GM10248 (cell line): ENCODE results near the gene CCNJL.

Source experiments
- CTCF ChIA-PET: fragments of 300-600 bp; sonication (Branson Sonifier 250); formaldehyde crosslinking; extraction: SDS; loops from one replicate; lab custom pipeline; 2021; ENCODE audit warnings: antibody characterized with exemption; lab: Yijun Ruan, JAX
- POLR2A ChIA-PET: fragments of 350-650 bp; sonication (Branson Sonifier 250); formaldehyde crosslinking; extraction: SDS; loops from one replicate; lab custom pipeline; 2020; ENCODE audit warnings: antibody characterized with exemption; lab: Yijun Ruan, JAX
- DNase-seq: peaks from one replicate; pipeline ENCODE4 v3.0.0; 2012; ENCODE audit errors: extremely low spot score
- CTCF ChIP-seq: IDR thresholded peaks from 2 replicates; pipeline ENCODE4 v1.5.1; 2012; ENCODE audit warnings: mild to moderate bottlenecking, low read depth; ENCODE audit errors: extremely low read depth, missing control alignments, control extremely low read depth

Gene CCNJL

DNA sequence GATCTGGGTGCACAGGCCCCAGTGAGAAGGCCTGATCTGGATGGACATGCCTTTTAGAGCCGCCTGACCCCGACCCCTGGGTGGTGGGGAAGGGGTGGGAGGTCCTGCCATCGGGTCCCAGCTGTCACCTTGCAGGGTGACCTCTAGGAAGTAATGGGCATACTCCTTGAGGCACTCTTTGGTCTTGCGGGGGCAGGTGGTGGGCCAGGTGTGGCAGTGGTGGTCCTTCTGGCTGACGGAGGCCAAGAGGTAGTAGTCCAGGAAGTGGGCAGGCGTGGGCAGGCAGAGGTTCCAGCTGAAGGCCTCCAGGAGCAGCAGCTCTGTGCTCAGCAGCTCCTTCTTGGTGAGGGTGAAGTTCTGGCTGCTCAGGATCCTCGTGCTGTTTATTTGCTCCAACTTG, 53.0 kb downstream of the CCNJL start:
- no peak for TF ChIP-seq CTCF
- POLR2A ChIA-PET, result no interaction called here
- CTCF ChIA-PET, result interaction anchor here (0.9 kb wide), 1 partner anchor 25 kb away, joined by 3 read pairs; no protein-coding TSS in a partner anchor

GRCh38 chr5:160254706-160255105, 57.7 kb downstream of the CCNJL start:
- ChIA-PET CTCF (interaction anchor here (1.0 to 1.5 kb wide), 2 partner anchors 8 to 10 kb away, joined by 3 to 4 read pairs; no protein-coding TSS in a partner anchor), POLR2A (no interaction called here)
- no peak for TF ChIP-seq CTCF
- DNase-seq, result no peak

More for the DNA sequence above, 53.0 kb downstream of the CCNJL start:
- no peak for DNase-seq

DNA sequence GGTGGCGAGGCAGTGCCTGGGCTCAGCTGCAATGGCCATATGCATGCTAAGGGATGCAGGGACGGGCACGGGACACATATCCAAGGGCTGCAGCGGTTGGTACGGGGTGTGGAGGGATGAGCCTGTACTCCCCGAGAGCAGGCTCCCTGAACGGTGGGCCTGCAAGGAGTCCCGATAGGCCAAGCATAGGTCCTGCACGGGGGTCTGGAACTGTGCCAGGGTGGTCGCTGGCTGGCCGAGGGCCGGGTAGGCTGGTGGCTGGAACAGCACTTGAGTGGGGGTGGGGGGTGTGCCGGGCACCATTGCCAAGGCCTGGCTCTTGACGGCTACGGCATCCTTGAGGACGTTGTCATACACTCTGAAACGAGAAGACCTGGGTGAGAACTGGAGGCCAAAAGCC, 58.9 kb downstream of the CCNJL start:
- DNase-seq, result no peak
- POLR2A ChIA-PET, result no interaction called here
- no peak for TF ChIP-seq CTCF
- CTCF ChIA-PET, result no interaction called here

- no peak for DNase-seq
- CTCF ChIA-PET, result interaction anchor here (1.0 kb wide), 1 partner anchor 16 kb away, joined by 3 read pairs; no protein-coding TSS in a partner anchor
- POLR2A ChIA-PET, result no interaction called here
- no peak for TF ChIP-seq CTCF
Measured at GRCh38 chr5:160252916-160253315, 59.4 kb downstream of the CCNJL start.

- ChIA-PET POLR2A (no interaction called here), CTCF (interaction anchor here (1.2 to 2.6 kb wide), 5 partner anchors 18 to 94 kb away, joined by 3 to 8 read pairs (median 3); no protein-coding TSS in a partner anchor)
- DNase-seq, result no peak
- no peak for TF ChIP-seq CTCF
Measured at GRCh38 chr5:160251406-160252155, 60.8 kb downstream of the CCNJL start.

DNA sequence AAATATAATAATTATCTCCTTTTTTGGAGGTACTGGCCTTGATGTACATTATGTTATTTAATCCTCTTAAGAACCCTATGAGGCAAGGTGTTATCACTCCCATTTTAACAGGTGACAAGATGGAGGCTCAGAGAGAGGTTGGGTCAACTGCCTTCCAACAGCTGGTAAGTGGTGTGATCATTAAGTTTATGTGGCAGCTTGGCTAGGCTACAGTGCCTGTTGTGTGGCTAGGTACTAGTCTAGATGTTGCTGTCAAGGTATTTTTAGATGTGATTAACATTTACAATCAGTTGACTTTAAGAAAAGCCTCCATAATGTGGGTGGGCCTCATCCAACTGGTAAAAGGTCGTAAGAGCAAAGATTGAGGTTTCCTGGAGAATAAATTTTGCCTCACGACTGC, 61.5 kb downstream of the CCNJL start:
- ChIA-PET POLR2A (no interaction called here), CTCF (interaction anchor here (1.3 to 2.6 kb wide), 4 partner anchors 17 to 95 kb away, joined by 3 to 8 read pairs (median 3); no protein-coding TSS in a partner anchor)
- no peak for TF ChIP-seq CTCF
- no peak for DNase-seq
